Neural cell (in vitro differentiated cells): Measurements from ENCODE around the gene ARL15.

Experiments used
- EP300 ChIP-seq: fragments of 450-650 bp; conservative IDR thresholded peaks from 2 replicates; pipeline ENCODE4 v1.6.1; 2014; ENCODE audit warnings: antibody characterized with exemption, mild to moderate bottlenecking, moderate library complexity; ENCODE audit not compliant: poor library complexity, severe bottlenecking
- EZH2 ChIP-seq: fragments of 200-600, 300-800 bp; shearing (Covaris generic), sonication (generic); IDR thresholded peaks from 2 replicates; pipeline ENCODE4 v1.6.1; 2014; ENCODE audit warnings: antibody characterized with exemption, low read length, borderline replicate concordance, mild to moderate bottlenecking; ENCODE audit not compliant: insufficient read depth, poor library complexity, severe bottlenecking
- POLR2AphosphoS5 ChIP-seq: IDR thresholded peaks from 2 replicates; pipeline ENCODE4 v1.6.1; 2012
- RAD21 ChIP-seq: fragments of 450-650 bp; conservative IDR thresholded peaks from 2 replicates; pipeline ENCODE4 v1.6.1; 2014; ENCODE audit warnings: antibody characterized with exemption, mild to moderate bottlenecking, moderate library complexity
- TAF1 ChIP-seq: IDR thresholded peaks from 2 replicates; pipeline ENCODE4 v1.6.1; 2012; ENCODE audit warnings: low read depth
- TF ChIP-seq, protein P1 (sequence below): fragments of 450-650 bp; IDR thresholded peaks from 2 replicates; pipeline ENCODE4 v1.5.1; 2014; ENCODE audit warnings: antibody characterized with exemption, mild to moderate bottlenecking, moderate library complexity; ENCODE audit not compliant: poor library complexity, severe bottlenecking
- TF ChIP-seq, protein P2 (sequence below): IDR thresholded peaks from 2 replicates; pipeline ENCODE4 v1.6.1; 2012; ENCODE audit warnings: borderline replicate concordance

DNA sequence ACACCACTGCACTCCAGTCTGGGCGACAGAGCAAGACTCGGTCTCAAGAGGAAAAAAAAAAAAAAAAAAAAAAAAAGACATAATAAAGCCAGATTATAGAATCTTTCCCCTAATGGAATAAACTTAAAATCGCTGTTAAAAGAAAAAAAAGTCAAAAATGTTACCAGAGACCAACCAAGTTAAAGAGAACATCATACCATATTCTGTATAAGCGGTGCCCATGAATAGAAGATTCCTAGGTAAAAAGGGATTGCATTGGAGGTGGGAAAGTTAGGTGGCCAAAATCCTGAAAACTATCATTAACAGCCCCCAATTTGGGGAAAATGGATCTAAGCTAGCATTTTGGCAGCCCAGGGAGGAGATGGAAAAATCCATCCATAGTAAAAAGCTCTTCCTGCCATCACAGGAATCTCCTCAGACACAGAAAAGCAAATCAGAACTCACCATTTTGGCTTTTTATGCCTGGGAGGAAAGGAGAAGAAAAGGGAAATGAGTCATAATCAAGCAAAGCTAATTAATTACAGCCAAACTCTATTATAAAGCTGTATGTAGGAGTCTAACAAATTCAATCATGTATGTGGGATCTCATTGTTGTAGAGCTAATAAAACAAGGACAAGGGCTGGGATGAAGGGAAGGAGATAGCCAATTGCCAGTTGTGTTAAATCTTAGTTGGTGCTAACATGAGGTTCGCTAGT lies 363.8 kb downstream of the ARL15 start:
- TF ChIP-seq, protein P1, sequence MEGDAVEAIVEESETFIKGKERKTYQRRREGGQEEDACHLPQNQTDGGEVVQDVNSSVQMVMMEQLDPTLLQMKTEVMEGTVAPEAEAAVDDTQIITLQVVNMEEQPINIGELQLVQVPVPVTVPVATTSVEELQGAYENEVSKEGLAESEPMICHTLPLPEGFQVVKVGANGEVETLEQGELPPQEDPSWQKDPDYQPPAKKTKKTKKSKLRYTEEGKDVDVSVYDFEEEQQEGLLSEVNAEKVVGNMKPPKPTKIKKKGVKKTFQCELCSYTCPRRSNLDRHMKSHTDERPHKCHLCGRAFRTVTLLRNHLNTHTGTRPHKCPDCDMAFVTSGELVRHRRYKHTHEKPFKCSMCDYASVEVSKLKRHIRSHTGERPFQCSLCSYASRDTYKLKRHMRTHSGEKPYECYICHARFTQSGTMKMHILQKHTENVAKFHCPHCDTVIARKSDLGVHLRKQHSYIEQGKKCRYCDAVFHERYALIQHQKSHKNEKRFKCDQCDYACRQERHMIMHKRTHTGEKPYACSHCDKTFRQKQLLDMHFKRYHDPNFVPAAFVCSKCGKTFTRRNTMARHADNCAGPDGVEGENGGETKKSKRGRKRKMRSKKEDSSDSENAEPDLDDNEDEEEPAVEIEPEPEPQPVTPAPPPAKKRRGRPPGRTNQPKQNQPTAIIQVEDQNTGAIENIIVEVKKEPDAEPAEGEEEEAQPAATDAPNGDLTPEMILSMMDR: no peak
- TF ChIP-seq RAD21 (no peak), TAF1 (no peak), EP300 (no peak), POLR2AphosphoS5 (no peak), EZH2 (no peak)
- TF ChIP-seq, protein P2, sequence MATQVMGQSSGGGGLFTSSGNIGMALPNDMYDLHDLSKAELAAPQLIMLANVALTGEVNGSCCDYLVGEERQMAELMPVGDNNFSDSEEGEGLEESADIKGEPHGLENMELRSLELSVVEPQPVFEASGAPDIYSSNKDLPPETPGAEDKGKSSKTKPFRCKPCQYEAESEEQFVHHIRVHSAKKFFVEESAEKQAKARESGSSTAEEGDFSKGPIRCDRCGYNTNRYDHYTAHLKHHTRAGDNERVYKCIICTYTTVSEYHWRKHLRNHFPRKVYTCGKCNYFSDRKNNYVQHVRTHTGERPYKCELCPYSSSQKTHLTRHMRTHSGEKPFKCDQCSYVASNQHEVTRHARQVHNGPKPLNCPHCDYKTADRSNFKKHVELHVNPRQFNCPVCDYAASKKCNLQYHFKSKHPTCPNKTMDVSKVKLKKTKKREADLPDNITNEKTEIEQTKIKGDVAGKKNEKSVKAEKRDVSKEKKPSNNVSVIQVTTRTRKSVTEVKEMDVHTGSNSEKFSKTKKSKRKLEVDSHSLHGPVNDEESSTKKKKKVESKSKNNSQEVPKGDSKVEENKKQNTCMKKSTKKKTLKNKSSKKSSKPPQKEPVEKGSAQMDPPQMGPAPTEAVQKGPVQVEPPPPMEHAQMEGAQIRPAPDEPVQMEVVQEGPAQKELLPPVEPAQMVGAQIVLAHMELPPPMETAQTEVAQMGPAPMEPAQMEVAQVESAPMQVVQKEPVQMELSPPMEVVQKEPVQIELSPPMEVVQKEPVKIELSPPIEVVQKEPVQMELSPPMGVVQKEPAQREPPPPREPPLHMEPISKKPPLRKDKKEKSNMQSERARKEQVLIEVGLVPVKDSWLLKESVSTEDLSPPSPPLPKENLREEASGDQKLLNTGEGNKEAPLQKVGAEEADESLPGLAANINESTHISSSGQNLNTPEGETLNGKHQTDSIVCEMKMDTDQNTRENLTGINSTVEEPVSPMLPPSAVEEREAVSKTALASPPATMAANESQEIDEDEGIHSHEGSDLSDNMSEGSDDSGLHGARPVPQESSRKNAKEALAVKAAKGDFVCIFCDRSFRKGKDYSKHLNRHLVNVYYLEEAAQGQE: no peak
